GM10248 (cell line): ENCODE results near the gene ZNF330.
"Not testable (repeated sequence)": the region's sequence is repeated elsewhere in the genome, so short reads cannot be mapped to it uniquely, and the experiment has no call there.

Source experiments
- CTCF ChIA-PET: fragments of 300-600 bp; sonication (Branson Sonifier 250); formaldehyde crosslinking; extraction: SDS; loops from one replicate; lab custom pipeline; 2021; ENCODE audit warnings: antibody characterized with exemption; lab: Yijun Ruan, JAX
- POLR2A ChIA-PET: fragments of 350-650 bp; sonication (Branson Sonifier 250); formaldehyde crosslinking; extraction: SDS; loops from one replicate; lab custom pipeline; 2020; ENCODE audit warnings: antibody characterized with exemption; lab: Yijun Ruan, JAX
- DNase-seq: peaks from one replicate; pipeline ENCODE4 v3.0.0; 2012; ENCODE audit errors: extremely low spot score
- CTCF ChIP-seq: IDR thresholded peaks from 2 replicates; pipeline ENCODE4 v1.5.1; 2012; ENCODE audit warnings: mild to moderate bottlenecking, low read depth; ENCODE audit errors: extremely low read depth, missing control alignments, control extremely low read depth

The ZNF330 gene

GRCh38 chr4:141213550-141213991 lies 7.1 kb upstream of the ZNF330 start:
- POLR2A ChIA-PET: no interaction called here
- CTCF ChIA-PET: no interaction called here
- no peak for TF ChIP-seq CTCF
- no peak for DNase-seq

GRCh38 chr4:141215030-141215429 lies 5.7 kb upstream of the ZNF330 start:
- no peak for DNase-seq
- ChIA-PET POLR2A (no interaction called here), CTCF (no interaction called here)
- TF ChIP-seq CTCF: no peak

DNA sequence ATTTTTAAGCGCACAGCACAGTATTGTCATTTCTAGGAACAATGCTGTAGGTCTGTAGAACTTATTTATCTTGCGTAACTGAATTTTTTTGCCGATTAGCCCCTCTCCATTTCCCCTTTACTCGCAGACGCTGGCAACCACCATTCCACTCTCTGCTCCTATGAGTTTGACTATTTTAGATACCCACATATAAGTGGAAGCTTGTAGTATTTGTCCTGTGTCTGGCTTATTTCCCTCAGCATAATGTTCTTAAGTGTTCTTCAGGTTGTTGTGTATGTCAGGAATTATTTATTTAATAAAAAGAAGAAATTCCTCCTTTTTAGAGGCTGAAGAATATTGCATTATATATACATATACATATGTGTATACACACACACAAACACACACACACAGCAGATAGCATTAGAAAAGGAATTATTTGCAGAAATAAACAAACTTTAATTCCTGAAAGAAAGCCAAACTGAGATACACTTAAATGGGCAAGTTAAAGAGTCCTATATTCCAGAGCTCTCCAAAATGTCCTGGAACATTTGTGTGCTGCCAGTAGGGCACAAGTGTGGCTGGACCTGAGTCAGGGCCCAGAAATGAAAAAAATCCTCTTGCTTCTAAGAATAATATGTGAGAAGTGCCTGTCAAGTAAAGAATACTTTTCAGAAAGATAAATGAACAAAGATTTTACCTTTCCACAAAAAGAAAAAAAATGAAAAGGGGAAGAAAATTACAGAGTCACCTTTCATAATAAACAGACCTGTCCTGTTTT lies 4.5 kb upstream of the ZNF330 start:
- TF ChIP-seq CTCF: no peak
- ChIA-PET CTCF (no interaction called here), POLR2A (no interaction called here)

GRCh38 chr4:141220271-141220670 lies 424 bp upstream of the ZNF330 start:
- ChIA-PET POLR2A (no interaction called here), CTCF (no interaction called here)
- TF ChIP-seq CTCF: no peak
- no peak for DNase-seq

More for the DNA sequence above, 4.5 kb upstream of the ZNF330 start:
- no peak for DNase-seq

GRCh38 chr4:141223418-141223817 lies 2.7 kb downstream of the ZNF330 start:
- ChIA-PET CTCF (interaction anchor here (0.7 to 1.2 kb wide), 4 partner anchors 9 to 431 kb away, joined by 3 to 5 read pairs (median 3); no protein-coding TSS in a partner anchor), POLR2A (no interaction called here)
- no peak for DNase-seq
- TF ChIP-seq CTCF: no peak

GRCh38 chr4:141227280-141227679 lies 6.6 kb downstream of the ZNF330 start:
- DNase-seq, CTCF ChIA-PET, POLR2A ChIA-PET: not testable (repeated sequence)

DNA sequence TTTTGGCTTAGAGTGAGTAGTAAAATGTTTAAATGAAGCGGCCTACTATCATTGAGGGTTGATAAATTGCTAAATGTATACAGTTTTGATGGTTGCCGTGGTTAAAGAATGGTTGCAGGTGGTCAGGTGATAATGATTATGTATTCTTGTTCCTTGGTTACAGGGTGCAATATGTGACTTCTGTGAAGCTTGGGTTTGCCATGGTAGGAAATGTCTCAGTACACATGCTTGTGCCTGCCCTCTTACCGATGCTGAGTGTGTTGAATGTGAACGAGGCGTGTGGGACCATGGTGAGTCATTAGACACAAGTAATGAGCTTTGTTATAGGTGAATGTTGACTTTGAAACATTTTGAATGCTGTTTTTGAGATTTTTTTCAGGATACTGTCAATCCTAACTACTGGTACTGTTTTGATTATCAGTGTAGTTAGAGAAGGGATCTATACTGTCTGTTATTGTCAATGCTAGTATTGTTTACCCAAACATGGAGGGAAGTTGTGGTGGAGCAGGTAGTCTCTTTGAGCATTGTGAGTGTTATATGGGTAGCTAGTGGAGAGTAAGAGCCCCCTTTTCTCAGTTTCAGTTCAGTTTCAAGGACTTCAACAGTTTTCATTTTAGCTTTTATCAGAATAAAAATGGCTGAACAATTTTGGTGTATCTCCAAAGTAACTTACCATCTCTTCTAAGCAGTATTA lies 8.9 kb downstream of the ZNF330 start:
- DNase-seq: no peak
- TF ChIP-seq CTCF: no peak
- ChIA-PET POLR2A (no interaction called here), CTCF (interaction anchor here (1.1 to 1.7 kb wide), 3 partner anchors 10 to 14 kb away, joined by 3 to 7 read pairs (median 3); no protein-coding TSS in a partner anchor)
